ENCODE measurements around the gene PI4KA. TPM values are rescaled to one million over a fixed set of nuclear protein-coding genes. Genes with fewer than 3 reads are reported as not detected.
A peak's percentile ranks its signal among the peaks of the same experiment; 100 is the strongest.

PI4KA gene
- total and polyA plus RNA-seq, 3 experiments from 2014 or later: 64.9 to 65.8 (median 65.5) TPM

GRCh38 chr22:20745119-20745518, 113.5 kb downstream of the PI4KA start:
- Mint-ChIP-seq H3K4me3 (no peak overlapping the region), H3K4me1 (no peaks in the 10 kb centered on the region), H3K27ac (peak overlapping the region in 1 of 8 donors; percentile 29), H3K27me3 (no peaks in the 10 kb centered on the region), H3K9me3 (no peaks in the 10 kb centered on the region), H3K36me3 (peaks cover 0 to 94% (median 16%) of the 10 kb centered on the region in 3 donors)
- peaks cover 48% of the 10 kb centered on the region for H3K36me3 ChIP-seq (ENCODE audit: insufficient read depth, low read length)
- H3K4me1 ChIP-seq (ENCODE audit: insufficient read depth, low read length): no peaks in the 10 kb centered on the region
- H3K9me3 ChIP-seq (ENCODE audit: low read length): no peaks in the 10 kb centered on the region
- POLR2A ChIA-PET: interaction anchor here (0.6 to 0.7 kb wide), 2 partner anchors 63 to 327 kb away, joined by 4 to 6 read pairs; no protein-coding TSS in a partner anchor
- CTCF ChIA-PET: no interaction called here
- DNase-seq: no peak
- no peaks in the 10 kb centered on the region for H3K27me3 ChIP-seq (ENCODE audit: insufficient read depth, low read length, poor library complexity, severe bottlenecking)
- no peak overlapping the region for H3K27ac ChIP-seq (ENCODE audit: low read depth, low read length)
- H3K4me3 ChIP-seq (ENCODE audit: low read length): no peak overlapping the region

DNA sequence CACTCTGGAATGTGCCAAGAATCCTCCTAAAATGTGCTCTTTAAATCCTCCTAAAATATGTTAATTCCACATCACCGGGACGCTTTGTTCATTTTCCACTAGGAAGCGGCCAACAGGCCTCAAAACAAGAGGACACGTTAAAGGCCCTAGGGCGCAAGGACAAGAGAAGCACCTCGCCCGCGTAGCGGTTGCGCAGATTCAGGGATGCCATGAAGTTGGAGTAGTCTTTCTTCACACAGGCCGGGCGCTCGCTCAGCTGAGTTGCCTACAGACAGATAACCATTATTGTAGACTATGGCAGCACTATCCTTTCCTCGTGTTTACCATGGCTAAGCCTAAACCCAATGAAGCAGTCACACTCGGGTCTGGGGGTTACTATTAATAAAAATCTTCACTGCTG, 114.2 kb downstream of the PI4KA start:
- Mint-ChIP-seq H3K36me3 (peaks cover 0 to 91% (median 18%) of the 10 kb centered on the region in 3 donors), H3K9me3 (no peaks in the 10 kb centered on the region), H3K27me3 (no peaks in the 10 kb centered on the region), H3K4me1 (no peaks in the 10 kb centered on the region), H3K27ac (peak overlapping the region in 1 of 8 donors; percentile 60), H3K4me3 (no peak overlapping the region)
- Histone ChIP-seq H3K9me3 (ENCODE audit: low read length) (no peaks in the 10 kb centered on the region), H3K4me3 (ENCODE audit: low read length) (no peak overlapping the region), H3K36me3 (ENCODE audit: insufficient read depth, low read length) (peaks cover 42% of the 10 kb centered on the region), H3K4me1 (ENCODE audit: insufficient read depth, low read length) (no peaks in the 10 kb centered on the region), H3K27me3 (ENCODE audit: insufficient read depth, low read length, poor library complexity, severe bottlenecking) (no peaks in the 10 kb centered on the region), H3K27ac (ENCODE audit: low read depth, low read length) (no peak overlapping the region)
- CTCF ChIA-PET: no interaction called here
- POLR2A ChIA-PET: no interaction called here
- DNase-seq: no peak

GRCh38 chr22:20742764-20743163, 115.8 kb downstream of the PI4KA start:
- DNase-seq: no peak
- Mint-ChIP-seq H3K27ac (peak overlapping the region in 2 of 8 donors; percentile 3 to 24), H3K9me3 (no peaks in the 10 kb centered on the region), H3K27me3 (no peaks in the 10 kb centered on the region), H3K4me1 (no peaks in the 10 kb centered on the region), H3K4me3 (no peak overlapping the region), H3K36me3 (peaks cover 5 to 86% (median 20%) of the 10 kb centered on the region in 3 donors)
- no peak overlapping the region for H3K27ac ChIP-seq (ENCODE audit: low read depth, low read length)
- peaks cover 43% of the 10 kb centered on the region for H3K36me3 ChIP-seq (ENCODE audit: insufficient read depth, low read length)
- H3K4me1 ChIP-seq (ENCODE audit: insufficient read depth, low read length): no peaks in the 10 kb centered on the region
- POLR2A ChIA-PET: no interaction called here
- CTCF ChIA-PET: interaction anchor here (1.0 to 2.5 kb wide), 5 partner anchors 9 to 324 kb away, joined by 3 to 14 read pairs (median 4); no protein-coding TSS in a partner anchor
- H3K9me3 ChIP-seq (ENCODE audit: low read length): no peaks in the 10 kb centered on the region
- H3K4me3 ChIP-seq (ENCODE audit: low read length): no peak overlapping the region
- no peaks in the 10 kb centered on the region for H3K27me3 ChIP-seq (ENCODE audit: insufficient read depth, low read length, poor library complexity, severe bottlenecking)

DNA sequence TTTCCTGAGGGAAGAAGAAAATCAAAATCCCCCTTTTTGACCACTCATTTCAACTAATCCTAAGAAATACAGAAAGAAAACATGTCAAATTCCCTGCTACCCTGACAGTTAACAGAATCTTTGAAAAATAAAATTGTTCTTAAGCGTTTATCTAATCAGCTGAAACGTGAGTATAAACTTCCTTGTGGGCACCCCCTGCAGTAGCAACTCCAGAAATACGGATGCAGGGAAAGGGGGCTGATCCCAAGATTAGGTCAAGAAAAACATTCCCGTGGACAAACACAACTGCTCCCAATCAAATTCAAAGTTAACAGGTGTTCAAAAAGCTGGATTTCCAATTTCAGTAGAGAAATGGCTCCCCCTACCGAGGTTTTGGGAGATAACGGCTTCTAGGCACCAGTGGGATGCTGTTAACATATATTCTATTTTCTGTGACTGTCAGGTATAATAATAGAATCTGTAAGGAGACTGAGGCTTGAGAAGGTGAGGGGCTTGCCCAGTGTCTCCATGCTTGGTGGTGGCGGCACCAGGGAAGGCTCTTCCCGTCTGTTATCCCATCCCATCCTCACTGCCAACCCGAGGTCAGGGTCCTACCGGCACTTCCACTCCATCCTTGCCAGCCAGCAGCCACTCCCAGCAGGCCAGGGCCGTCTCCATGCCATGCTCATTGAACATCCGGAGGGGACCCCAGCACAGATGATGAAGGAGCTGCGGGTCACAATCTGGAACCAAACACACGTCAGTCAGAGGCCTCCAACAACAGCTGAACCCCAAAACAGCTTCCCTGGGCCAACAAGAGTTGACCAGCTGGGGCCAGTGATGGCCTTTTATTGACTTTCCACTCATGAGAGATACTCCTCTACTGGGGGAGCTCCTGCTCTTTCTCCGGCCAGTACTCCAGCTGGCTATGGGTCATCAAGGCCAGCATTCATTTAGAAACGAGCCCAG, 116.7 kb downstream of the PI4KA start:
- DNase-seq: peak in 3 of 5 donors; percentile 22 to 50 (median 31)
- Histone ChIP-seq H3K4me1 (ENCODE audit: insufficient read depth, low read length) (no peaks in the 10 kb centered on the region), H3K4me3 (ENCODE audit: low read length) (no peak overlapping the region), H3K9me3 (ENCODE audit: low read length) (no peaks in the 10 kb centered on the region), H3K27ac (ENCODE audit: low read depth, low read length) (no peak overlapping the region), H3K27me3 (ENCODE audit: insufficient read depth, low read length, poor library complexity, severe bottlenecking) (no peaks in the 10 kb centered on the region), H3K36me3 (ENCODE audit: insufficient read depth, low read length) (peaks cover 35% of the 10 kb centered on the region)
- Mint-ChIP-seq H3K9me3 (no peaks in the 10 kb centered on the region), H3K27me3 (no peaks in the 10 kb centered on the region), H3K4me3 (no peak overlapping the region), H3K36me3 (peaks cover 5 to 77% (median 18%) of the 10 kb centered on the region in 3 donors), H3K4me1 (no peaks in the 10 kb centered on the region), H3K27ac (peak overlapping the region in 1 of 8 donors; percentile 21)
- ChIA-PET CTCF (interaction anchor here (0.7 to 2.5 kb wide), 11 partner anchors 10 to 329 kb away, joined by 3 to 14 read pairs (median 4); no protein-coding TSS in a partner anchor), POLR2A (no interaction called here)

- ChIA-PET CTCF (interaction anchor here (0.7 to 2.5 kb wide), 11 partner anchors 9 to 329 kb away, joined by 3 to 14 read pairs (median 4); no protein-coding TSS in a partner anchor), POLR2A (no interaction called here)
Measured at GRCh38 chr22:20741008-20741633, 117.5 kb downstream of the PI4KA start.

DNA sequence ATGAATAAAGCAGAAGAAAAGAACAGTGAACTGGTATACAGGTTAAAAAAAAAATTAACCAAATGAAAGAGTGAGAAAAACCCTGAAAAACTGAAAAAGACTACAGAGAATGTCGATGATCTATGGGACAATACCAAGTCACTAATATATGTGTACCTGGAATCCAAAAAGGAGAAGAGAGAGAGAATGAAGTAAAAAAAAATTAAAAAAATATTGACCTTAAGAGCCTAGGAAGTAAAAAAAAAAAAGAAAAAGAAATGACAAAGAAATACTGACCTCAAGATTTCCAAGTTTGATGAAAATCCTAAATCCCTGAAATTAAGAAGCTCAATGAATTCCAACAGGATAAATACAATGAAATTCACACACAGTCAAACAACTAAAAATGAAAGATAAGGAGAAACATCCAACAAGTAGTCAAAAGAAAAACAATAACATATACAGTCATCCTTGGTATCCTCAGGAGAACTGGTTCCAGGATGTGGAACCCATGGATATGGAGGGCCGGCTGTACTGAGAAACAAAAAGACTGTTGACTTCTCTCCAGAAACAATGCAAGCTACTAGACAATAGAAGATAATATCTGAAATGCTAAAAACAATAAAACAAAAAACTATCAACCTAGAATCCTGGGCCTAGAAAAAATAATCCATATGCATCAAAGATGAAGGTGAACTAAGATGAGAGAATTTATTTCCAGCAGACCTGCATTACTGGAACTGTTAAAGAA, 118.2 kb downstream of the PI4KA start:
- no peaks in the 10 kb centered on the region for H3K9me3 ChIP-seq (ENCODE audit: low read length)
- POLR2A ChIA-PET: no interaction called here
- H3K36me3 ChIP-seq (ENCODE audit: insufficient read depth, low read length): peaks cover 29% of the 10 kb centered on the region
- no peak for DNase-seq
- H3K4me1 ChIP-seq (ENCODE audit: insufficient read depth, low read length): no peaks in the 10 kb centered on the region
- Mint-ChIP-seq H3K4me3 (no peak overlapping the region), H3K36me3 (peaks cover 5 to 79% (median 18%) of the 10 kb centered on the region in 3 donors), H3K9me3 (no peaks in the 10 kb centered on the region), H3K4me1 (no peaks in the 10 kb centered on the region), H3K27ac (peak overlapping the region in 3 of 8 donors; percentile 38 to 55 (median 40)), H3K27me3 (no peaks in the 10 kb centered on the region)
- H3K27ac ChIP-seq (ENCODE audit: low read depth, low read length): no peak overlapping the region
- CTCF ChIA-PET: interaction anchor here (0.7 to 2.5 kb wide), 3 partner anchors 37 to 134 kb away, joined by 3 to 14 read pairs (median 3); no protein-coding TSS in a partner anchor
- no peak overlapping the region for H3K4me3 ChIP-seq (ENCODE audit: low read length)
- H3K27me3 ChIP-seq (ENCODE audit: insufficient read depth, low read length, poor library complexity, severe bottlenecking): no peaks in the 10 kb centered on the region

More at GRCh38 chr22:20741008-20741633, 117.5 kb downstream of the PI4KA start:
- Mint-ChIP-seq H3K4me3 (no peak overlapping the region), H3K9me3 (no peaks in the 10 kb centered on the region), H3K27me3 (no peaks in the 10 kb centered on the region), H3K27ac (peak overlapping the region in 1 of 8 donors; percentile 21), H3K36me3 (peaks cover 5 to 77% (median 16%) of the 10 kb centered on the region in 3 donors), H3K4me1 (no peaks in the 10 kb centered on the region)
- Histone ChIP-seq H3K27me3 (ENCODE audit: insufficient read depth, low read length, poor library complexity, severe bottlenecking) (no peaks in the 10 kb centered on the region), H3K4me1 (ENCODE audit: insufficient read depth, low read length) (no peaks in the 10 kb centered on the region), H3K27ac (ENCODE audit: low read depth, low read length) (no peak overlapping the region), H3K9me3 (ENCODE audit: low read length) (no peaks in the 10 kb centered on the region), H3K4me3 (ENCODE audit: low read length) (no peak overlapping the region), H3K36me3 (ENCODE audit: insufficient read depth, low read length) (peaks cover 29% of the 10 kb centered on the region)
- no peak for DNase-seq

GRCh38 chr22:20738394-20739089, 120.1 kb downstream of the PI4KA start:
- no peak for DNase-seq
- Histone ChIP-seq H3K36me3 (ENCODE audit: insufficient read depth, low read length) (peaks cover 23% of the 10 kb centered on the region), H3K4me1 (ENCODE audit: insufficient read depth, low read length) (no peaks in the 10 kb centered on the region), H3K9me3 (ENCODE audit: low read length) (no peaks in the 10 kb centered on the region), H3K27me3 (ENCODE audit: insufficient read depth, low read length, poor library complexity, severe bottlenecking) (no peaks in the 10 kb centered on the region), H3K27ac (ENCODE audit: low read depth, low read length) (no peak overlapping the region), H3K4me3 (ENCODE audit: low read length) (no peak overlapping the region)
- Mint-ChIP-seq H3K36me3 (peaks cover 5 to 66% (median 16%) of the 10 kb centered on the region in 3 donors), H3K9me3 (no peaks in the 10 kb centered on the region), H3K27me3 (no peaks in the 10 kb centered on the region), H3K27ac (peak overlapping the region in 2 of 8 donors; percentile 48 to 50), H3K4me1 (no peaks in the 10 kb centered on the region), H3K4me3 (no peak overlapping the region)
- ChIA-PET POLR2A (no interaction called here), CTCF (interaction anchor here (0.7 kb wide), 1 partner anchor 110 kb away, joined by 3 read pairs; no protein-coding TSS in a partner anchor)

All from CD8-positive, alpha-beta memory T cell (primary cell).